ENCODE measurements around the gene PRPF6.

DNA sequence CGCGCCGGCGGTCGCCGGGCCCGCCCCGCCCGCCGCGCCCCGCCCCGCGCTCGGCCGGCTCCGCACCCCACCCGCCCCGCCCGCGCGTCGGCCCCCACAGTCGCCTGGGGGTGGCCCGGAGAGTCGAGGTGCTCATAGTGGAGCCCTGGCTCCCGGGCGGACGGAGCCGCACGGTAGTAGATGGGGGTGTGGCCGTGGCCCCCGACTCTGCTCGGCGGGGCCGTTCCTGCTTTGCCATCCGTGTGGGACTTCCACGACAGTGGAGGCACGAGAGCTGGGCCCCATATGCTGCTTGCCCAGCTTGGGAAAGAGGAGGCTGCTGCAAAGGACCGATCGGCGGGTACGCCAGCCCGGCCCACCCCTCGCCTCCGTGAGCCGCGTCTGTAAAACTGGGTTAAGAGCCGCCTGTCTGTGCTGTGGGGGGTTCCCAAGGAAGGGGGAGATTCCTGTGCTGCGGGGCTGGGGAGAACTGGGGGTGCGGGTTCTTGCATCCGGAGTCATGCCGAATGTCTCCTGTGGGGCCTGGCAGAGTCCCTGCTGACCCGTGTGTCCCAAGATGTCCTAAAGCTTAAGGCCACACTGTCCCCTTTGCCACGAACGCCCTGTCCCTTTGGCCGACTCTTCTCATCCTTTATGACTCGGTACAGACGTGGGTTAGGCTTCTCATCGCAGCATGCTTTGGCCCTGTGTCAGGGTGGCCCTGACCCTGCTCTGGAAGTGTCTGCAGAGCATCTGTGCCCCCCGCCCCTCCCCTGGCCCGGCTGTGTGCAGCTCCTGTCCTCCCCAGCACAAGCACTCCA, 99.3 kb downstream of the PRPF6 start, which contains the start of gene OPRL1:
- TF ChIP-seq, protein P1, sequence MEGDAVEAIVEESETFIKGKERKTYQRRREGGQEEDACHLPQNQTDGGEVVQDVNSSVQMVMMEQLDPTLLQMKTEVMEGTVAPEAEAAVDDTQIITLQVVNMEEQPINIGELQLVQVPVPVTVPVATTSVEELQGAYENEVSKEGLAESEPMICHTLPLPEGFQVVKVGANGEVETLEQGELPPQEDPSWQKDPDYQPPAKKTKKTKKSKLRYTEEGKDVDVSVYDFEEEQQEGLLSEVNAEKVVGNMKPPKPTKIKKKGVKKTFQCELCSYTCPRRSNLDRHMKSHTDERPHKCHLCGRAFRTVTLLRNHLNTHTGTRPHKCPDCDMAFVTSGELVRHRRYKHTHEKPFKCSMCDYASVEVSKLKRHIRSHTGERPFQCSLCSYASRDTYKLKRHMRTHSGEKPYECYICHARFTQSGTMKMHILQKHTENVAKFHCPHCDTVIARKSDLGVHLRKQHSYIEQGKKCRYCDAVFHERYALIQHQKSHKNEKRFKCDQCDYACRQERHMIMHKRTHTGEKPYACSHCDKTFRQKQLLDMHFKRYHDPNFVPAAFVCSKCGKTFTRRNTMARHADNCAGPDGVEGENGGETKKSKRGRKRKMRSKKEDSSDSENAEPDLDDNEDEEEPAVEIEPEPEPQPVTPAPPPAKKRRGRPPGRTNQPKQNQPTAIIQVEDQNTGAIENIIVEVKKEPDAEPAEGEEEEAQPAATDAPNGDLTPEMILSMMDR (conservative IDR thresholded peaks at IDR 0.05; ENCODE audit: low read length), result no peak
- no peak for TF ChIP-seq EZH2phosphoT487 (IDR thresholded peaks at IDR 0.05; ENCODE audit: borderline replicate concordance)

Measured in Loucy (cell line).